DOHH2 (cell line): ENCODE results near the gene PEX5L.

Source experiments
- CTCF ChIP-seq: fragments of 200-600 bp; sonication (generic); IDR thresholded peaks from one replicate; pipeline ENCODE4 v1.5.1; 2014; ENCODE audit warnings: antibody characterized with exemption, mild to moderate bottlenecking, low read depth, low read length; ENCODE audit not compliant: poor library complexity, severe bottlenecking
- EZH2phosphoT487 ChIP-seq: fragments of 200-600 bp; sonication (generic); IDR thresholded peaks from 2 replicates; pipeline ENCODE4 v1.6.1; 2017; ENCODE audit warnings: borderline replicate concordance, mild to moderate bottlenecking, antibody characterized with exemption, low read length, moderate library complexity, mixed read lengths

GRCh38 chr3:179791793-179792192 is 244.9 kb downstream of the PEX5L start:
- TF ChIP-seq CTCF (no peak), EZH2phosphoT487 (no peak)
